ENCODE measurements around the gene CLCN7. TPM values are rescaled to one million over a fixed set of nuclear protein-coding genes. Genes with fewer than 3 reads are reported as not detected.

CLCN7 gene
- total and polyA plus RNA-seq, 11 donors = 30.3 to 70.8 (median 33.6) TPM

DNA sequence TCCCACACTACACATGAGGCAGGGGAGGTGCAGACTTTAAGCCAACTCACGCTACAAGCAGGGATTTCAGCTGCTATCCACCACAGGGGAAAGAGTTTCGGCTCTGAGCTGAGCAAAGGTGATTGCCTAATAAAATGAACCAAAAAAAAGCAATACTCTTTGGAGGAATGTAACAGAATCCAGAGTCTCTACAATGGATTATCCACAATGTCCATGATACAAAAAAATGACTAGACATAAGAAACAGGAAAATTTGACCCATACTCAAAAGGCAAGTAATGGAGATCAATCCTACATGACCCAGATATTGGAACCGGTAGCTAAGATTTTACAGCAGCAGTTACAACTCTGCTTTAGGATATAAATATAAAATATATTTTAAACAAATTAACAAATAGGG, 39.7 kb upstream of the CLCN7 start:
- no peak overlapping the region for H3K27ac ChIP-seq
- intact Hi-C loops (cut with DNase I) = no loop called here
- 61 to 100% (median 90%) methylated on average over 3 of the region's 3 CpGs for WGBS, 4 donors
- DNase-seq (no peak), ATAC-seq (no peak)
- H3K4me1 ChIP-seq = peaks cover under 1 to 32% (median 12%) of the 10 kb centered on the region in 12 donors
- TF ChIP-seq, protein P1, sequence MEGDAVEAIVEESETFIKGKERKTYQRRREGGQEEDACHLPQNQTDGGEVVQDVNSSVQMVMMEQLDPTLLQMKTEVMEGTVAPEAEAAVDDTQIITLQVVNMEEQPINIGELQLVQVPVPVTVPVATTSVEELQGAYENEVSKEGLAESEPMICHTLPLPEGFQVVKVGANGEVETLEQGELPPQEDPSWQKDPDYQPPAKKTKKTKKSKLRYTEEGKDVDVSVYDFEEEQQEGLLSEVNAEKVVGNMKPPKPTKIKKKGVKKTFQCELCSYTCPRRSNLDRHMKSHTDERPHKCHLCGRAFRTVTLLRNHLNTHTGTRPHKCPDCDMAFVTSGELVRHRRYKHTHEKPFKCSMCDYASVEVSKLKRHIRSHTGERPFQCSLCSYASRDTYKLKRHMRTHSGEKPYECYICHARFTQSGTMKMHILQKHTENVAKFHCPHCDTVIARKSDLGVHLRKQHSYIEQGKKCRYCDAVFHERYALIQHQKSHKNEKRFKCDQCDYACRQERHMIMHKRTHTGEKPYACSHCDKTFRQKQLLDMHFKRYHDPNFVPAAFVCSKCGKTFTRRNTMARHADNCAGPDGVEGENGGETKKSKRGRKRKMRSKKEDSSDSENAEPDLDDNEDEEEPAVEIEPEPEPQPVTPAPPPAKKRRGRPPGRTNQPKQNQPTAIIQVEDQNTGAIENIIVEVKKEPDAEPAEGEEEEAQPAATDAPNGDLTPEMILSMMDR (IDR thresholded peaks at IDR 0.05) = no peak
- TF ChIP-seq POLR2A (IDR thresholded peaks at IDR 0.05) = no peak
- peaks cover 0 to 18% (median 3%) of the 10 kb centered on the region in 12 donors for H3K9me3 ChIP-seq
- H3K27me3 ChIP-seq = no peaks in the 10 kb centered on the region
- peaks cover 0 to 20% (median 3%) of the 10 kb centered on the region in 9 donors for H3K36me3 ChIP-seq
- H3K4me3 ChIP-seq = no peak overlapping the region

DNA sequence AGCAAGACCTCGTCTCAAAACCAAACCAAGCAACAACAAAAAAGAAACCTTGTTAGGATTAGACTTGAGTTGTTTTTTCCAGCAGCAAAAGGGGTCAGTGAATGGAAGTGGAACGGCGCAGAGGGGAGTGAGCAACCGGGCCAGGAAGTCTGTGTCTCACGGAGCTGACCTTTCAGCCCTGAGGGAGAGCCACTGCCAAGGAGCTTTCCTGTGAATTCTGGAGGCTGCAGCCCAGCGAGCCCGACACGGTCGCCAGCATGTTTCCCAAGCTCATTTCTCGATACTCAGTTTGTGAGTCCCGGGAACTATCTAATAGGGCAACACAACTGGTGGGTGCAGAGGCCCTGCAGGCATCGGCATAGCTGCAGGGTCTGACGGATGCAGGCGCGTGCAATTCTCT, 37.9 kb upstream of the CLCN7 start:
- H3K4me3 ChIP-seq = no peak overlapping the region
- WGBS, 4 donors = 56 to 74% (median 72%) methylated on average over 15 of the region's 15 CpGs
- no peak for DNase-seq
- TF ChIP-seq, protein P1 (IDR thresholded peaks at IDR 0.05) = no peak
- no peak for TF ChIP-seq POLR2A (IDR thresholded peaks at IDR 0.05)
- peaks cover 6 to 44% (median 24%) of the 10 kb centered on the region in 12 donors for H3K4me1 ChIP-seq
- intact Hi-C loops (cut with DNase I) = loop anchor here in 1 of 10 donors (2.0 kb wide), 1 partner anchor 20 kb away; the partner anchor contains the start of gene TMEM204
- no peaks in the 10 kb centered on the region for H3K27me3 ChIP-seq
- peaks cover 0 to 18% (median 3%) of the 10 kb centered on the region in 12 donors for H3K9me3 ChIP-seq
- H3K27ac ChIP-seq = peak overlapping the region in 5 of 12 donors; percentile 7 to 59 (median 25)
- H3K36me3 ChIP-seq = peaks cover 0 to 17% (median 0%) of the 10 kb centered on the region in 9 donors
- ATAC-seq = no peak

DNA sequence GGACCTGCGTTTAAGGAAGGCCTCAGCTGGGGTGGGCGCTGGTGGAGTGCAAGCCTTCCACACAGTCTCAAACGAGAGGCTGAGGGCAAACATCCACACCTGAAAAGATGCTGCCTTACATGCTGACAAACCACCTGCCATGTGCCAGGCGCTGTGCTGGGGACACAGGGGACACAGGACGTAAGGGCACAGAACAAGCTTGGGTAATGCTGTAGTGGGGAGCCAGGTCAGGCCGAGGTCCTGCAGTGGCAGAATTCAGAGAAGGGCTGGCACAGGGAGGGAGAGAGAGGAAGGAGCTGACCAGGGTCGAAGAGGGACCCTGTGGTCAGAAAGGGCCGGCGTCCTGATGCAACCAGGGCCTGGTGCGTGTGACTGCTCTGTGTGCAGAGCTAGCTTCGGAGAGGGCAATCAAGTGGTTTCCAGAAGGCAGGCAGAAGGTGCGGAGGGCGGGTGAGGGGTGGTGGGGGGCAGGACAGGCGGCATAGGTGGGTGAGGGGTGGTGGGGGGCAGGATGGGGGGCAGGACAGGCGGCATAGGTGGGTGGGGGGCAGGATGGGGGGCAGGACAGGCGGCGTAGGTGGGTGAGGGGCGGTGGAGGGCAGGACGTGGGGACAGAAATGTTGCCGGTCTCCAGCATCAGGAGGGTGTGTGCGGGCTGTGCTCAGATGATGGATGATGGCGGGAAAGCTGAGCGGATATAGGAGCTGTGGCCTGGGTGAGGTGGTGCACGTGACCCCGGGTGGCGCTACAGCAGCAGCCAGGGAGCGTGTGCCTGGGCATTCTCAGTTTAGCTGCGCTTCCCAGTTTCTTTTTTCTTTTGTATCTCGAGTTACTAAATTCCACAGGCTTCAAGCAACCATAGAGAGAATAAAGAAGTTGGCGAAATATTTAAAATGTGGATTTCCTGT, 37.1 kb upstream of the CLCN7 start:
- H3K9me3 ChIP-seq = peaks cover 0 to 18% (median 3%) of the 10 kb centered on the region in 12 donors
- H3K4me1 ChIP-seq = peaks cover 6 to 44% (median 24%) of the 10 kb centered on the region in 12 donors
- intact Hi-C loops (cut with DNase I) = loop anchor here in 1 of 10 donors (2.0 kb wide), 1 partner anchor 21 kb away; the partner anchor contains the start of gene TMEM204
- no peaks in the 10 kb centered on the region for H3K27me3 ChIP-seq
- H3K4me3 ChIP-seq = no peak overlapping the region
- DNase-seq = no peak
- 81 to 84% (median 83%) methylated on average over 30 of the region's 30 CpGs for WGBS, 4 donors
- H3K36me3 ChIP-seq = peaks cover 0 to 22% (median 5%) of the 10 kb centered on the region in 9 donors
- TF ChIP-seq, protein P1 (IDR thresholded peaks at IDR 0.05) = no peak
- no peak for TF ChIP-seq POLR2A (IDR thresholded peaks at IDR 0.05)
- peak overlapping the region in 4 of 12 donors; percentile 9 to 95 (median 24) for H3K27ac ChIP-seq
- no peak for ATAC-seq

DNA sequence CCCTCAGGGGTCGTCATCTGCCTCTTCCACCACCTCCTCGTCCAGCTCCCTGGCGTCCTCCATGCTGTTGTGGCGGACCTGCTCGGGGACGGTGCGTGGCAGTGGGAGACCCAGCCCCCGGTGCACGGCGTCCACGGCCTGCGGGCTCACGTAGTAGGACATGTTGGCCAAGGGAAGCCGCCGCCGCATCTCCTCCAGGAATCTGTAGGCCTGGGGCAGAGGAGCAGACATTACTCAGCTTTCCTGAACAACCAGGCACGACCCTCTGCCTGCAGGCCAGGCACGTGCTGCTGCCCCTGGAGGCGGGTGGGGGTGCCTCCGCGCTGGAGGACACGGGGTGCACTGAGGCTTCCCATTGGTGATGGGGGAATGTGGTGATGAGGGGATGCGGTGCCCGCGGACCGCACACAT, 36.1 kb upstream of the CLCN7 start:
- WGBS, 4 donors = 93 to 100% (median 96%) methylated on average over 16 to 26 of the region's 26 CpGs
- H3K27me3 ChIP-seq = no peaks in the 10 kb centered on the region
- no peak for ATAC-seq
- no peak for DNase-seq
- H3K27ac ChIP-seq = peak overlapping the region in 6 of 12 donors; percentile 78 to 95 (median 82)
- TF ChIP-seq POLR2A (IDR thresholded peaks at IDR 0.05) = no peak
- TF ChIP-seq, protein P1 (IDR thresholded peaks at IDR 0.05) = no peak
- no peak overlapping the region for H3K4me3 ChIP-seq
- H3K4me1 ChIP-seq = peaks cover 6 to 44% (median 24%) of the 10 kb centered on the region in 12 donors
- H3K36me3 ChIP-seq = peaks cover 0 to 31% (median 10%) of the 10 kb centered on the region in 9 donors
- peaks cover 0 to 18% (median 3%) of the 10 kb centered on the region in 12 donors for H3K9me3 ChIP-seq
- intact Hi-C loops (cut with DNase I) = no loop called here

All from heart left ventricle (tissue), 16 donors.